GM12878 (cell line): Measurements from ENCODE around the gene PHACTR3.

Experiments
- ATF7 ChIP-seq: fragments of 450-650 bp; IDR thresholded peaks from 2 replicates; pipeline ENCODE4 v1.6.1; 2016; ENCODE audit warnings: low read depth, mild to moderate bottlenecking
- CBFB ChIP-seq: IDR thresholded peaks from 2 replicates; pipeline ENCODE4 v1.6.1; 2016; ENCODE audit warnings: antibody characterized with exemption, low read depth
- DPF2 ChIP-seq: fragments of 450-650 bp; IDR thresholded peaks from 2 replicates; pipeline ENCODE4 v1.6.1; 2017; ENCODE audit warnings: mild to moderate bottlenecking
- ESRRA ChIP-seq: IDR thresholded peaks from 2 replicates; pipeline ENCODE4 v1.6.1; 2012; ENCODE audit warnings: mild to moderate bottlenecking, low read length, improper control_type of control experiment
- HDGF ChIP-seq: fragments of 450-650 bp; IDR thresholded peaks from 2 replicates; pipeline ENCODE4 v1.6.1; 2016; ENCODE audit warnings: antibody characterized with exemption
- MXI1 ChIP-seq: fragments of 150-350 bp; IDR thresholded peaks from 2 replicates; pipeline ENCODE4 v1.6.1; 2011; ENCODE audit warnings: low read depth, mild to moderate bottlenecking, inconsistent platforms, low read length, improper control_type of control experiment
- NFIC ChIP-seq: IDR thresholded peaks from 2 replicates; pipeline ENCODE4 v1.6.1; 2012; ENCODE audit warnings: low read depth, mild to moderate bottlenecking, inconsistent platforms, low read length, moderate library complexity
- NR2F1 ChIP-seq: fragments of 450-650 bp; conservative IDR thresholded peaks from 2 replicates; pipeline ENCODE4 v1.6.1; 2017; ENCODE audit warnings: mild to moderate bottlenecking
- PAX5 ChIP-seq: IDR thresholded peaks from 2 replicates; pipeline ENCODE4 v1.6.1; 2011; ENCODE audit warnings: low read depth, low read length, borderline replicate concordance
- POLR2A ChIP-seq: IDR thresholded peaks from 2 replicates; pipeline ENCODE4 v1.6.1; 2011; ENCODE audit warnings: low read depth, mild to moderate bottlenecking, low read length
- RAD51 ChIP-seq: fragments of 450-650 bp; IDR thresholded peaks from 2 replicates; pipeline ENCODE4 v1.6.1; 2016; ENCODE audit warnings: moderate library complexity, mild to moderate bottlenecking, inconsistent platforms
- TF ChIP-seq, protein P1 (sequence below), 3 experiments: IDR thresholded peaks in 2 of 3; conservative IDR thresholded peaks in 1 of 3; 2 replicates each; pipeline ENCODE4 v1.5.1; 2011; ENCODE audit warnings: low read depth in 3 of 3, low read length in 3 of 3, mild to moderate bottlenecking in 3 of 3, control low read depth in 2 of 3, moderate library complexity in 2 of 3, inconsistent platforms in 1 of 3, mixed read lengths in 1 of 3; ENCODE audit not compliant: control insufficient read depth in 2 of 3, insufficient read depth in 1 of 3; ENCODE audit errors: extremely low read depth in 1 of 3

DNA sequence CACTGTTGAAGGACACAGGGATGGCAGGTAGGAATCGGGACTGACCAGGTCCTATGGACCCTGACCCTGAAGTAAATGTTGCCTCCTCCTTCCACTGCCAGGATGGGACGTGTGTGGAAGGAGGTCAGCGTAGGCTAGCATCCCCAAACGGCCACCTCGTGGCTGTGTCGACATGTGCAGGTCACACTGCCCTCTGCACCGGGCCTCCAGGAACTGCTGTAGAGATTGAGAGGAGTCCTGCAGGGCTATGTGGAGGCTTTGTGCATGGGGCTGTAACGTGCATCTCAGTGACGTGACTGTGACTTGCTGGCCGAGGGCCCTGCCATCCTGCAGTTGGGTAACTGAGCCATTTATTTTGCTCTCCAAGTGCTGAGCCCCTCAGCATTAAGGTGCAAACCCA lies 149.5 kb downstream of the PHACTR3 start:
- TF ChIP-seq PAX5 (no peak), NFIC (no peak), RAD51 (no peak), POLR2A (no peak), CBFB (no peak), MXI1 (no peak), DPF2 (no peak), ESRRA (no peak), ATF7 (no peak), NR2F1 (no peak), HDGF (no peak)
- TF ChIP-seq, protein P1, sequence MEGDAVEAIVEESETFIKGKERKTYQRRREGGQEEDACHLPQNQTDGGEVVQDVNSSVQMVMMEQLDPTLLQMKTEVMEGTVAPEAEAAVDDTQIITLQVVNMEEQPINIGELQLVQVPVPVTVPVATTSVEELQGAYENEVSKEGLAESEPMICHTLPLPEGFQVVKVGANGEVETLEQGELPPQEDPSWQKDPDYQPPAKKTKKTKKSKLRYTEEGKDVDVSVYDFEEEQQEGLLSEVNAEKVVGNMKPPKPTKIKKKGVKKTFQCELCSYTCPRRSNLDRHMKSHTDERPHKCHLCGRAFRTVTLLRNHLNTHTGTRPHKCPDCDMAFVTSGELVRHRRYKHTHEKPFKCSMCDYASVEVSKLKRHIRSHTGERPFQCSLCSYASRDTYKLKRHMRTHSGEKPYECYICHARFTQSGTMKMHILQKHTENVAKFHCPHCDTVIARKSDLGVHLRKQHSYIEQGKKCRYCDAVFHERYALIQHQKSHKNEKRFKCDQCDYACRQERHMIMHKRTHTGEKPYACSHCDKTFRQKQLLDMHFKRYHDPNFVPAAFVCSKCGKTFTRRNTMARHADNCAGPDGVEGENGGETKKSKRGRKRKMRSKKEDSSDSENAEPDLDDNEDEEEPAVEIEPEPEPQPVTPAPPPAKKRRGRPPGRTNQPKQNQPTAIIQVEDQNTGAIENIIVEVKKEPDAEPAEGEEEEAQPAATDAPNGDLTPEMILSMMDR (IDR thresholded peaks at IDR 0.05 in 2 of 3, conservative IDR thresholded peaks at IDR 0.05 in 1 of 3; ENCODE audit: control insufficient read depth in 2 of 3, extremely low read depth in 1 of 3, insufficient read depth in 1 of 3, low read depth in 3 of 3, low read length in 3 of 3): no peak
